RPMI7951 (cell line): ENCODE data around the gene PTTG1. TPM values are rescaled to one million over a fixed set of nuclear protein-coding genes. Genes with fewer than 3 reads are reported as not detected.
A peak's percentile ranks its signal among the peaks of the same experiment; 100 is the strongest.

Experiments used
- DNase-seq: peaks from one replicate; pipeline ENCODE4 v3.0.0-alpha.2; 2012; ENCODE audit warnings: low read depth
- total RNA-seq: library from RNA; depleted of rRNA; stranded (reverse); fragments of >200 nt; shearing (Covaris generic); gene quantifications from 2 replicates; pipeline ENCODE4 v1.2.3, GENCODE V29; 2014; rRNA removed

PTTG1 gene
- total RNA-seq, result 1,242 and 1,282 TPM in 2 replicates

DNA sequence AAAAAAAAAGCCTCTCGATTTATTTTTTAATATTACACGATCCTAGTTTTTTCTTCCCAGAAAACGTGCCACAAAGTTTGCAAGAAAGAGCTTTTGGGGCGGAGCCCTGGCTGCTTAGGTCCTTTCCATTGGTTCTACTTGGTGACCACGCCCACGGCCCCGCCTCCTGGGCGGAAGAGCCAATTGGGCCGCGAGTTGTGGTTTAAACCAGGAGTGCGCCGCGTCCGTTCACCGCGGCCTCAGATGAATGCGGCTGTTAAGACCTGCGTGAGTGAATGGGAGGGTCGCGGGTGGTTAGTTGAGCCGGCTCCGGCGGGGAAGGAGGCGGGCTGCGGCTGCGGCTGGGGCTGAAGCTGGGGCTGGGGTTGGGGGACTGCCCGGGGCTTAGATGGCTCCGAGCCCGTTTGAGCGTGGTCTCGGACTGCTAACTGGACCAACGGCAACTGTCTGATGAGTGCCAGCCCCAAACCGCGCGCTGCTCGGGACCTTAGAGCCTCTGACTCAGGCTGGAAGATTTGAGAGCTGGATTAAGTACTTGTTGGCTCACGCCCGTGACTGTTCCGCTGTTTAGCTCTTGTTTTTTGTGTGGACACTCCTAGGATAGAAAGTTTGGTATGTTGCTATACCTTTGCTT, at the start of gene PTTG1:
Gene PTTG1, plus strand, starts transcription at position 231 of the 634 bp plus-strand sequence. CDS start 458 bp downstream, outside the sequence.
- peak; percentile 96 for DNase-seq

DNA sequence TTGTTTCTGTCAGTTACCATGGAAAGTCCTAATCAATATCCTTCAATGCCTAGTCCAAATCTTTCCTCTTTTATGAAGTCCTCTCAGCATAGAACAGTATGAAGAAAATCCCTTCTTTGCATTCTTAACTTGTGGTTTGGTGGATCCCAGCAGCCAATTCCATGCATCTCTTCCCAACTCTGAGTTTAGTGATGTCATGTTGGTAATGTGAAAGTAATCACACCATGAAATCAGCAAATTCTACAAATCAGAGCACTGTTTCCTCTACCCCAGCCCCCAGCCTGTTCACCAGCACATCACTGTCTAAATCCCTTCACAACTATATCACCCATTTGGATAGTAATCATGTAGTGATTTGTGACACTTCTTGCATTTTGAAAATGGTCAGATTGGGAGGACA, 46.5 kb upstream of the PTTG1 start:
- no peak for DNase-seq

DNA sequence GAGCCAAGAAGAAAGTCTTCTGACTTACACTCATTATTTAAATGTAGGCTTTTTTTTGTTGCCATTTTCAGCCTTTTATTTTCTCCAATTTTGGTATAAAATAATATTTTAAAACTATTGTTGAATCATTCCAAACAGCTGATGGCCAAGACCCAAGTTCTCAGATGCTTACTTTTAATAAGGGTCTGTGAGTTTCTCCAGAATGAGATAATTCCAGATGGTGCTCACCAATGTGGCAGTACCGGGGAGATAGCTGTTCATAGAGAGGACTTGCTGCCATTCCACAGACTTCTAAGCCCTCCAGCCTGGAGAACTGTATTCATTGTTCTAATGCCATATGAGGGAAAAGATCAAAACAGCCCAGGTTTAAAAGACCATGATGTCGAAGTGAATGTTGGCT, 46.0 kb upstream of the PTTG1 start:
- no peak for DNase-seq

DNA sequence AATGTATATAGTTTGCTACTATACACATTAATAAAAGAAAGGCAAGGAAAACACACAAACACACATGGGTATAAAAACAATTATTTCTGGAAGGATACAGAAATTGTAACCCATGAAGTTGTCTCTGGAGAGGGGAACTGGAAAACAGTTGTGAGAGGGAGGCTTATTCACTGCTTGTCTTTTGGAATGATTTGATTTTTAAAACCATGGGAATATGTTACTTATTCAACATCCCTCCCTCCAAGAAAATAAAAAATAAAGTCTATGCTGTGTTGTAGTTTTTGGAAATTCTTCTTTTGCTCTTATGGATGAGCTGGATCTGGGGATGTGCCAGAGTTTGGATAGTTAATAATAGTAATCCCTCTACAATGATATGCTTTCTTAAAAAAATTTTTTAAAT, 45.2 kb upstream of the PTTG1 start:
- no peak for DNase-seq

DNA sequence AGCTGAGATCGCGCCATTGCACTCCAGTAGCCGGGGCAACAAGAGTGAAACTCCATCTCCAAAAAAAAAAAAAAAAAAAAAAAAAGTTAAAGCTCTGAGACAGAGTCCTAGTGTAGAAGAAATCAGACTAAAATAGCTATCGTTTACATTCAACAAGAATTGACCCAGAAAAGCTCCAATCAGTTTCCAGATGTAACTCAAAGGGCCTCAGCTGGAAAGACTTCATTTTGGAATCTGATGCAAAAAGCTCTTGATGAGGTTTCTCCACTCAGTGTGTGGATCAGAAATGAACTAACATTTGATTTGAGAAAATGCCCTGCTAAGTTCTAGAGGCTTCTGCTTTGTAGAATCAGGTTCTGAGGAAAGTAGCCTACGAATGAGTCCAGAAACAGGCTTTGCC, 44.0 kb upstream of the PTTG1 start:
- no peak for DNase-seq

DNA sequence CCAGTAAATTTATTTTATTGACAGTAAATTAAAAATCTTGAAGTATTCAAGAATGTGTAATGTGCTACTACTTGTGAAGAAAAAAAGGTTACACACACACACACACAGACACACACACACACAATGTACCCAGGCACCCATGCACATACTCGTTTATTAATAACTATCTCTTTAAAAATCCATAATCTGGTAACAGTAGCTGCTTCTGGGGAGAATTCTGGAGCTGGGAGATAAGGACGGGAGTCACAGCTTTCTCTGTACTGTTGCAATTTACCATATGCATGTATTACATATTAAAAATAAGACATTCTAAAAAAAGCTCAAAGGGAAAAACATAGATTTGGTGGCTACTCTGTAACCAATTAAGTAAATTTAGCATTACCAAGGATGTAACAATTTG, 43.3 kb upstream of the PTTG1 start:
- no peak for DNase-seq

DNA sequence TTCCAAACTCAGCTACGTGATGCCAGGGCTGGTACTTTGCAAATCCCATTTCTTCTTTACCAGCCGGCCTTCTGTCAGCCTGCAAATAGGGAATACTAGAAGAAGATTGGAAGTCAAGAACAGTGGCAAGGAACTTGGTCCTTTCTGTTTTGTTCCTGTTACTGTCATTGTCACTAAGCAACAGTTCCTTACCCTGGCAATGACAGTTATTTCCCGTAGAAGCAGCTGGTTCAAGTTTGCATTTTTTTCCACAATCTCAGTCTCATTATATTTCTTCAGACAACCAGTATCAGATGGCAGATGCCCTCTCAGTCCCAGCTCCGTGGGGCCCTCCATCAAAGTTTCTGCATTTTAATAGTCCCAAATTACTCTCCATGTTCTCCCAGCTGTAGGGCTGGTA, 42.1 kb upstream of the PTTG1 start:
- no peak for DNase-seq

DNA sequence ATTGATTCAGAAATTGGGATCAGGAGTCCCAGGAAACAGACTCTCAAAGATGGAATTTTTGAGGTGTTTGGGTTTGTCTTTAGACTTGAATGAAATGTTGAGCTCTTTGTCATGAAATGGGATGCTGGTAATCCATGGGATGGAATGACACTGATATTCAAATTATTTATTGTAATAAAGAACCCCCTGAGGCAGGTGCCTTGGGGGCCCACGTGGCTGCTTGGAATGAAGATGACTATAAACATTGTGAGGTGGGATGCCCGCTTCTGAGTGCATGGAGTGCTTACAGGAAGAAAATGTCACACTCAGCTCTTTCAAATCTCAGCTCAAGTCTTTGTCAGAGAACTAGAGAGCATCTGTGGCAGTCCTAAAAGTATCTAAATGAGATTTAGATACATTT, 41.6 kb upstream of the PTTG1 start:
- no peak for DNase-seq

DNA sequence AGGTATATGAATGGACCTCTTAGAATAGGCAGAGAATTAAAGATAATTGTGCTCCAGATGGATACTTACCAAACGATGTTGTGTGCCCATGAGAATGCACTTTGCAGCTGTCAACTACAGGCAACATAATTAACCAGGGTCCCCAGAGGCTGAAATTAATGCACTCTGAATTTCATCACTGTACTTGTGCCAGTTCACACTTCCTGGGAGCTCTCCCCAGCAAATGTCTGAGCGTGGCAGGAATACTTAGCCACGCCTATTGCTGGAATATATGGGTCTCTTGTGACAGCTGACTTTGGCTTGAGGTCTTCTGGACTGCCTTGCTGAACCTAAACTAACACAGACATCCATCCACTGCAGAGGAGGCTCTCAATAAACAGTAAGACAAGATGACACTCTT, 39.3 kb upstream of the PTTG1 start:
- DNase-seq, result no peak

DNA sequence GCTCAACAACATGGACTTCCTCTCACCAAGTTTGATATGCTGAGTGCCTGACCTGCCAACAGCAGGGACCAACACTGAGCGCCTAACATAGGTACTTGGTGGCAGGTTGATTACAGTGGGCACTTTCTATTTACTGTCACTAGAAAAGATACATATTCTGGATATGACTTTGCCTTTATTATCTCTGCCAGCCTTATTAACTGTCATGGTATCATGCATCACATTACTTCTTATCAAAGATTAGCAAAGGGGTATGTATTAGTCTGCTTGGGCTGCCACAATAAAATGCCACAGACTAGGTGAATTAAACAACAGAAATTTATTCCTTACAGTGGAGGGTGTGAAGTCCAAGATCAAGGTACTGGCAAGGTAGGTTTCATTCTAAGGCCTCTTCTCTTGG, 37.0 kb upstream of the PTTG1 start:
- no peak for DNase-seq

DNA sequence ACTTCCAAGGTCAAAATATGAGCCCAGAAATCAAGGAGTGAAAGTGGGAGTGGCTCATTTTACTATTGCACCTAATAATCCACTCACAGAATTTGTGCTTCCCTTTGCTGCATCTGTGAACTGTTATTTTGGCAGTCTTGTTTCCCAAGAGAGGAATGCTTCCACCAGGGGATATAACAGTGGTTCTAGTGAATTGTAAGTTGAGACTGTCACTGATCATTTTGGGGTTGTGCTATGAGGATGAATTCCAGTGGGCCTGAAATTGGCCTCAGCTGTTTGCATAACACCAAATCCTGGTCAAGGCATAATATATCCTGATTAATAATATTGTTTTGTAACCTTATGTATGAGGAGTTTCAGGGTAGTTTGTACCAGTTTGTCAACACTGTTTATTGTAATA, 36.2 kb upstream of the PTTG1 start:
- DNase-seq, result no peak

DNA sequence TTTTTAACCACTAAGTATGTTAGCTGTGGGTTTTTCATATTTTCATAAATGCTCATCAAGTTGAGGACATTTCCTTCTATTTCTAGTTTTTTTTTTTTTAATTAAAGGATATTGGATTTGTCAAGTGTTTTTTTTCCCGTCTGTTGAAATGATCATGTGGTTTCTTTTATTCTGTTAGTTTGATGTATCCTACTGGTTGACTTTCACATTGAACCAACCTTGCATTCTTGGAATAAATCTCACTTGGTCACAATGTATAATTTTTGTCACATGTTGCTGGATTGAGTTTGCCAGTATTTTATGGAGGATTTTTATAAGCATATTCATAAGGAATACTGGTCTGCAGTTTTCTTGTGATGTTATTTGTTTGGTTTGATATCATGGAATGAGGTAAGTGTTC, 34.2 kb upstream of the PTTG1 start:
- DNase-seq, result no peak

DNA sequence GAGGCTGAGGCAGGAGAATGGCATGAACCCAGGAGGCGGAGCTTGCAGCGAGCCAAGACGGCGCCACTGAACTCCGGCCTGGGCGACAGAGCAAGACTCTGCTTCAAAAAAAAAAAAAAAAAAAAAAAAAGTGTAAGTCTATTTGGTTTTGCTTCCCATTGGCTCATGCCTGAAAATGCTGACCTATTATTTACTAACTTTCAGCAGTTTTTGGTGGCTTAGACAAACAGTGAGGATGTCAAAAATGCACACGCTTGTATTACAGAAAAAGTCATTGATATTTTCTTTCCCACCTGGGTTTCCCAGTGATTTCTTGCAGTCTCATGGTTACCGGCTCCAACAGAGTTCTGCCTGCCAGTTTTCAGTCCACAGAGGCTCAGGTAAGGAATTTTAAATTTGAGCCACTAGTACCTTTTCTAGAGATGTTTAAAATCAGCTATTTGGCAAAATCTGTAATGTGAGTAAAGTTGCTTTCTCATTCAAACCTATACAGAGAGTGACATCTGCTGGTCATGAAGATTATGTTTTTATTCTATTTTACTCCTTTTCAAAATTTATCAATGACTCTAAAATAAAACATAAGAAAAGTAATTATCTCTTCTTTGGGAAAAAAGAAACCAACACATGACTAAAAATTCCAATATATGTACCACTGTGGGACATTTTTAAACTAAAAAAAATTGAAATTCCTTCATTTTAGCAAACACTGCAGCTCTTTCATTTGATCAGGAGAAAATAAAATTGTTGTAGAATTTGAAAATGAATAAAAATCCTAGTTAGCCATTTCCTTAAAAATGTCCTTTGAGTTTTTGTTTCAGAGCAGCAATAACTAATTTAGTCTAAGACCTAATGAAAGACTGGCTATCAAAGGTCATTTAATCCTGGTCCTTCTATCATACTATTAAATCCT, 30.6 kb upstream of the PTTG1 start:
- peak; percentile 20 for DNase-seq

DNA sequence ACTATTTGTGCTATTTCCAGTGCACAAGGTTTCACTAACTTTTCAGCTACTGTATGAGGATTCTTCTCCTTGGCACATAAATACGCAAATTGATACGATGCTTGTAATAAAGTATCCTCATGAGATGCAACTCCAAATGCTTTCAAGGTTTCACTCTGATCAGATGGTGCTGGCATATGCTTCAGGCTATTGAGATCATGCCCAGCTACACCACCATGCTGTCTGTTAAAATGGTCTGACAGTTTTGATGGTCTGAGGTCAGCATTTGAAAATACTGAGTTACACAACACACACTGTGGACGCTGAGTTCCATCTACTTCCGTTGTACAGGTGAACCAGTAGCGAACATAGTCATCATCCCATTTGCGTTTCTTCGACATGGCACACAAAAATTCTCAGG, 26.5 kb upstream of the PTTG1 start:
- no peak for DNase-seq

DNA sequence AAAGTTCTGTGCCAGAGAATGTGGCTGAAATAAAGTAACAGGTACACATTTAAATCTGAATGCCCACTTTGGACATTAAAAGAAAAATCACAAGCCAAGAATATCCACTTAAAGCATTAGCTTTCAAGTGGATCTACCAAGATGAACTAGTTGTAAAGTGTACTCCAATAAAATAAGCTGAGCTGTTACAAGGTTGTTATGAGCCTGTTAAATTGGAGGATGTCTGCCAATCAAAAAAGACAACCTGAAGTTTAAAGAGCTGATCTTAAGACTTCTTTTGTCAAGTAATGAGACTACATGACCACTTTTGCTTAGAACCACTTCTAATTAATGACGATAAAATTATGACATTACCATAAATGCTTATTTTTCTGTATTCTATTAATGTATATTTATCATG, 24.2 kb upstream of the PTTG1 start:
- DNase-seq, result no peak

DNA sequence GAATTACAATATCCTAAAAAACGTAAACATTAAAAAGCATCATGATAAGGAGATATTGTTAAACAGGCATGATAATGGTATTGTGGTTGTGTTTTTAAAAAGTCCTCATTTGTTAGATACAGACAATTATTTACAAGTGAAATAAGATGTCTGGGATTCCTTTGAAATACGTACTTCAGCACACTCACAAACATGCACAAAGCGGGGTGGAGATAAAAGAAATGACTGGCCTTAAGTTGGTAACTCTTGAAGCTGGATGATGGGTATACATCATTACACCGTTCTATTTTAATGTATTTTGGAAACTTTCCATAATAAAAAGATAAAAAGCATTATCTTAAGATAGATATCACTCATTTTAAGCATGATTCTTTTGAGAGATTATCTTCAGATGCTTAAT, 22.8 kb upstream of the PTTG1 start:
- no peak for DNase-seq

DNA sequence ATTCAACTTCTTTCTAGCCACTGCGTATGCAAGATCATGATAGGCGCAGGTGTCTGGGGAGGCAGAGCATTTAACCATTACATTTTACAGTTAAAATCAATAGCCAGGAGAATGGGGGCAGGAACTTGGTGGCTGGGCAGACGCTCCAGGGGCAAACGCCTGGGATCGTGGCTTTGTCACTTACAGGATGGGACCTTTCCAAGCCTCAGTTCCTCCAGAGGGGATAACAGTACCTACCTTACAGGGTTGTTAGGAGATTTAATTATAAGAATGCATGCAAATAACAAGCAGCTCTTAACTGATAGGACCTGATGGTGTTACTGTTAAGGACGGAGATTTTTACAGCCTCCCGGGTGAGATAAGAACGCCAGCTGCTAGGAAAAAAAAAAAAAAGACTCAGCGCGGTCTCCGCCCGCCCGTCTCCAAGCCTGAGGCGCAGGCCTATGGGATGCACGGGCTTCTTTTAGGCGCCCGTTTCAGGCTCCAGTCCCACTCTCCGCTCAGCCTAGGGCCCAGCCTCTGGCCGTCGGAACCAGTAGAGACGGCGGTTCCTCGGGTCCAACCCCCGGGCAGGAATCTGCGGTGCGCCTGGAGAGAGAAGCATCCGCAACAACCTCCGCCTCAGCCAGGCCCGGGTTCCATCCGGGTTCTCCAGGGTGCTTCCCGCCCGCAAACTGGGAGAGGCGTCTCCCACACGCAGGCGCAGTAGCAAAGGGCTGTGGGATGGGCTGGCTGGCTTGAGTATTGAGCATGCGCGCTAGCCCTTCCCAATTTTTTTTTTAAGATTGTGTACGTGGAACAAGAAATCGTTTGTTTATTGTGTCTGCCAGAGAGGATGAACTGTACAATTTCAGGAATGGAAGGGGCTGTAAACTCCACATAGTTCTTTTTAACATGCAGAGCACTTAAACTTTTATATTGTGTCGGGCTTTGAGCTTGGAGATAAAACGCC, 22.0 kb upstream of the PTTG1 start, which contains the start of gene FAM200C:
Gene FAM200C, minus strand, starts transcription at position 653 of the 952 bp plus-strand sequence. CDS start 4,564 bp downstream, outside the sequence.
- peak; percentile 90 for DNase-seq

DNA sequence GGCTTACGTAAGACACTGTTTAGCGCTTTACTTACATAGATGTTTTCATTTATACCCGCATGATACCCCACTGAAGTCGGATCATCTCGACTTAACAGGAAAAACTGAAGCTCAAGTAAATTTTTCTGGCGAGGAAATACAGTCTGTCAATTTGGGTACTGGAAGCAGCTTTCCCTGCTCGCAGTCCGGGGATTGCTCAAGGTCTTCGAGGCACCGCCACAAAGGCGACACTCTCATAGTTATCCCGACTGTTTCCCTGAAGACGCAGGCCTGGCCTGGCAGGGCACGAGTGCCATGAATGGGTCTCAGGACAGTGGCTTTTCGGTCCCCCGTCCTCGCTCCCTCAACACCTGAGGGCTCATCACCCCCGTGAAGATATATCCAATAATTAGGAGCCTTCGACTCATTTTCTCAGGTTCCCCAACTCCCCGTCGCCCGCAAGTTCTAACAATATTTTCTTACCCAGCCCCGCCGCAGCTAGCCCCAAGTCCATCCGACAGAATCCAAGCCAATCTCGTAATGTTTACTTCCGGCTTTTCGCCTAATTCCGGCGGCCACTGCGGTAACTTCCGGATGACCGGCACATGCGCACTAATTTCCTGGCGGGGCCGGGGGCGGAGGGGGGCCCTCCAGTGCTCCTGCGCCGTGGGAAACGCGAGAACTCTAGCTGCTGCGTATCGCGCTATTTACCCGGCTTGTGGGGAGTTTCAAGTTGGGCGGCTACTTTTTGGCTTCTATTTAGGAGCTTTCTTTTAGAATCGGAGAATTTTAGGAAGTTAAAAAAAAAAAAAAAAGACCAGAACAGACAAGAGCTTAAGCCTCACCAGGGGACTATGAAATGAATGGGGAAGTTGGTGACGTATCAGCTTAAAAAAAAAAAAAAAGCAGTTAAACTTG, 2.8 kb upstream of the PTTG1 start, which contains the start of gene SLU7:
Gene SLU7, minus strand, starts transcription at position 521 of the 897 bp plus-strand sequence. CDS start 3,787 bp downstream, outside the sequence.
- peak; percentile 93 for DNase-seq

DNA sequence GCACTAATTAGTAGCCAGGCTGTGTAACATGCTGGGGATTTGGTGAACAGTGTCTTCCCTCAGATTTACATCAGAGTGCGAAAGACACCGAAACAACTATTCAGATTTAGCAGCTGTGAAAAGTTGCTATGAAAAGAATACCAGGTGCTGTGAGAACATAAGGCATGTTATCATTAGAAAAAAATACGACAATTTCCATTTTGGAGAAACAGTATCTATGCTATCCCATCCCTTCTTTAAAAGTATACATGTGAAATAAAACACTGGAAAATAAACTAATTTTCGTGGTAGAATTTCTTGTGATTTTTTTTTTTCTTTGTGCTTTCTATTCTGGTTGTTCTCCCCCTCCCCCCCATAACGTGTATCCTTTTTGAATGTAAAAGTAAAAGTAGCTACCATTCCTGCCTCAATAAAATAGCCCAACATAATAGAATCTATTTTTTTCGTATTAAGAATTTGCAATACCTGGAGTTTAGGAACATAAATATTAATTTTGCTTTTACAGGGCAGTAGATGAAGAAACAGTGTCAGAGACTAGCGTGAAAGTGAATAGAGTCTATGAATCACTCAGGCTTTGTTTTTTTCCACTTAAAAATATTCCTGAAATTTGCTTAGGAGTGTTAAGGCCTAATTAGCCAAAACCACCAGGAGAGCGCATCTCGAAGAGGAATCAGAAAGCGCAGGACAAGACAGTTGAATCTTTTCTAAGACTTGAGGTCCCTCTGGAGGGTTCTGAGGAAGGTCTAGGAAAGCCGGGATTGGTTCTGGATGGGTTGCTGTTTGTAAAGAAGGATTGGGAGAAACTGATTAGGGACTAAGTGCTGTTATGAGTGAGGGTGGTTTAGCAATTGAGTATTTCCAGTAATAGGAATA, 2.0 kb upstream of the PTTG1 start:
- DNase-seq, result peak; percentile 20

DNA sequence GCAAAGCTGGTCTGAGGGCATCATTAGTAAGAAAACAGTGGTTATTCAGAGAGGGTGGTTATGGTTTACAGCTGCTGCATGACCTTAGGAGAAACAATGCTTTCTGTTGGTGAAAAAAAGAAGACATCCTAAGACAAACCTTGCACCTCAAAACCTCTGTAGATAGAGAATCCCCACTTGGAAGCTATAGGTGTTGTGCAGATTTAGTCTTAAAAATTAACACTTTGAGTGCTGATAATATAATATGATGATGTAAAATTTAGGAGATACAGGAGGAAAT, 1.4 kb upstream of the PTTG1 start:
- no peak for DNase-seq
